Measurements from ENCODE around the gene PRAC2.

GRCh38 chr17:48693178-48693577 is 29.8 kb upstream of the PRAC2 start:
- no peak for TF ChIP-seq POLR2A (IDR thresholded peaks at IDR 0.05; ENCODE audit: low read length)
- no peak for TF ChIP-seq GATA1 (IDR thresholded peaks at IDR 0.05; ENCODE audit: low read depth, low read length)
